Vagina (tissue), 2 donors: ENCODE data around the gene ZSCAN10. TPM values are rescaled to one million over a fixed set of nuclear protein-coding genes. Genes with fewer than 3 reads are reported as not detected.

Source experiments
- DNase-seq, 2 donors: peaks; one replicate each; pipeline ENCODE4 v3.0.0-alpha.2; 2017; ENCODE audit errors: extremely low spot score in 2 of 2
- H3K27ac ChIP-seq: fragments of 200-600 bp; sonication (generic); one replicate; pipeline ENCODE4 v1.5.1; 2019
- H3K27me3 ChIP-seq: fragments of 200-600 bp; sonication (generic); one replicate; pipeline ENCODE4 v1.5.1; 2019
- H3K36me3 ChIP-seq, 2 donors: fragments of 200-600 bp; sonication (generic); one replicate each; pipeline ENCODE4 v1.5.1; 2017 to 2019
- H3K4me1 ChIP-seq: fragments of 200-600 bp; sonication (generic); one replicate; pipeline ENCODE4 v1.5.1; 2019
- H3K4me3 ChIP-seq, 2 donors: fragments of 200-600 bp; sonication (generic); 1 replicate in 1 of 2; 2 replicates in 1 of 2; pipeline ENCODE4 v1.5.1; 2016 to 2019
- H3K9me3 ChIP-seq: fragments of 200-600 bp; sonication (generic); one replicate; pipeline ENCODE4 v1.5.1; 2019
- CTCF ChIP-seq, 3 experiments: fragments of 450-650 bp in 2 of 3; fragments of 200-600 bp in 1 of 3; sonication (generic) in 1 of 3; IDR thresholded peaks; one replicate each; pipeline ENCODE4 v1.5.1; 2017 to 2019; ENCODE audit warnings: antibody characterized with exemption in 3 of 3, mild to moderate bottlenecking in 2 of 3, moderate library complexity in 2 of 3
- POLR2A ChIP-seq, 2 donors: fragments of 450-650 bp; IDR thresholded peaks; one replicate each; pipeline ENCODE4 v1.6.1; 2017; ENCODE audit warnings: antibody characterized with exemption in 2 of 2, mild to moderate bottlenecking in 2 of 2, moderate library complexity in 2 of 2
- POLR2AphosphoS5 ChIP-seq, 2 donors: sonication (generic); formaldehyde crosslinking; IDR thresholded peaks; one replicate each; pipeline ENCODE4 v1.9.0; 2017; ENCODE audit warnings: antibody characterized with exemption in 2 of 2, mild to moderate bottlenecking in 2 of 2, low read depth in 1 of 2; ENCODE audit not compliant: insufficient read depth in 1 of 2
- intact Hi-C: fragments of 100-400 bp; cut with DNase I; formaldehyde crosslinking; loops from one replicate; pipeline ENCODE4 v1.15.1; 2023
- total RNA-seq: library from RNA; depleted of rRNA; stranded (reverse); fragments of >200 nt; gene quantifications from one replicate; pipeline ENCODE4 v1.2.3, GENCODE V29; 2016

ZSCAN10 gene
- total RNA-seq, 1 donor from 2014 or later, result not detected

DNA sequence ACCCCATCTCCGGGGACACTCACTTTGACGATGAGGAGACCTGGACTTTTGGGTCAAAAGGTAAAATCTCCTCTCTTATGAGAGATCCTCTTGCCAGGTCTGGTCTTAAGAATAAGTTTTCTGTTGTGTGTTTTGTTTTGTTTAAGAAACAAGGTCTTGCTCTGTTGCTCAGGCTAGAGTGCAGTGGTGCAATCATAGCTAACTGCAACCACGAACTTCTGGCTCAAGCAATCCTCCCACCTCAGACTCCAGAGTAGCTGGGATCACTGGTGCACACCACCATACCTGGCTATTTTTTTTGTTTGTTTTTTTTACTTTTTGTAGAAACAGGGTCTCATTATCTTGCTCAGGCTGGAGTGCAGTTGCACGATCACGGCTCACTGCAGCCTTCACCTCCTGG lies 48.6 kb downstream of the ZSCAN10 start:
- peaks cover 23% of the 10 kb centered on the region for H3K27me3 ChIP-seq

DNA sequence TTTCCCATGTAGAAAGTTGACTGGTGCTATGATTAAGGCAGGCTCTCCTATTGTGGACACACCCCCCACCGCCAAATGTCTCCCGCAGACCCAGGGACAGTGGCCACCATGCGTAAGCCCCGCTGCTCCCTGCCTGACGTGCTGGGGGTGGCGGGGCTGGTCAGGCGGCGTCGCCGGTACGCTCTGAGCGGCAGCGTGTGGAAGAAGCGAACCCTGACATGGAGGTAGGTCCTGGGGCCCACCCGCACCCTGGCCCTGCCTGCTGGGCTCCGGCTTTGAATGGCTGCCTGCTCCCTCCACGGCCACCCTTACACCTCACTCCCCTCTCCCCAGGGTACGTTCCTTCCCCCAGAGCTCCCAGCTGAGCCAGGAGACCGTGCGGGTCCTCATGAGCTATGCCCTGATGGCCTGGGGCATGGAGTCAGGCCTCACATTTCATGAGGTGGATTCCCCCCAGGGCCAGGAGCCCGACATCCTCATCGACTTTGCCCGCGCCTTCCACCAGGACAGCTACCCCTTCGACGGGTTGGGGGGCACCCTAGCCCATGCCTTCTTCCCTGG lies 49.1 kb downstream of the ZSCAN10 start:
- Histone ChIP-seq H3K27ac (no peak overlapping the region), H3K4me3 (no peak overlapping the region), H3K36me3 (no peaks in the 10 kb centered on the region), H3K4me1 (peaks cover 24% of the 10 kb centered on the region), H3K9me3 (no peaks in the 10 kb centered on the region), H3K27me3 (peaks cover 28% of the 10 kb centered on the region)
- TF ChIP-seq CTCF (IDR thresholded peaks at IDR 0.05) (no peak), POLR2A (IDR thresholded peaks at IDR 0.05) (no peak), POLR2AphosphoS5 (IDR thresholded peaks at IDR 0.05; ENCODE audit: insufficient read depth in 1 of 2, low read depth in 1 of 2) (no peak)
- intact Hi-C loops, result no loop called here
- DNase-seq, result no peak

More for the DNA sequence above, 48.6 kb downstream of the ZSCAN10 start:
- DNase-seq, result no peak
- intact Hi-C loops, result no loop called here
- no peaks in the 10 kb centered on the region for H3K9me3 ChIP-seq
- no peak for TF ChIP-seq POLR2A (IDR thresholded peaks at IDR 0.05)
- TF ChIP-seq POLR2AphosphoS5 (IDR thresholded peaks at IDR 0.05; ENCODE audit: insufficient read depth in 1 of 2, low read depth in 1 of 2), result no peak
- TF ChIP-seq CTCF (IDR thresholded peaks at IDR 0.05), result no peak
- H3K27ac ChIP-seq, result no peak overlapping the region
- peaks cover 19% of the 10 kb centered on the region for H3K4me1 ChIP-seq
- no peak overlapping the region for H3K4me3 ChIP-seq
- no peaks in the 10 kb centered on the region for H3K36me3 ChIP-seq

DNA sequence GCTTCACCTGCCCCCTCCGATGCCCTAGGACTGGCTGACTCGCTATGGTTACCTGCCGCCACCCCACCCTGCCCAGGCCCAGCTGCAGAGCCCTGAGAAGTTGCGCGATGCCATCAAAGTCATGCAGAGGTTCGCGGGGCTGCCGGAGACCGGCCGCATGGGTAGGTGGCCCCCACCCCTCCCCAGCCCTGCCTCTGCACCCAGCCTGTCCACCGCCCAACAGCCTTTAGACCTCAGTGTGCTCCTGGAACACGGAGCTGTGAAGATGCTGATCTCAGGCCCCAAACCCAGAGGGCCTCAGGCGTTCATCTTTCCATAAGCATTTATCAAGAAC lies 51.7 kb downstream of the ZSCAN10 start:
- intact Hi-C loops, result no loop called here
- Histone ChIP-seq H3K4me1 (peaks cover 26% of the 10 kb centered on the region), H3K4me3 (no peak overlapping the region), H3K27me3 (peaks cover 33% of the 10 kb centered on the region), H3K36me3 (no peaks in the 10 kb centered on the region), H3K27ac (no peak overlapping the region), H3K9me3 (no peaks in the 10 kb centered on the region)
- DNase-seq, result no peak
- no peak for TF ChIP-seq CTCF (IDR thresholded peaks at IDR 0.05)
- no peak for TF ChIP-seq POLR2AphosphoS5 (IDR thresholded peaks at IDR 0.05; ENCODE audit: insufficient read depth in 1 of 2, low read depth in 1 of 2)
- TF ChIP-seq POLR2A (IDR thresholded peaks at IDR 0.05), result no peak

DNA sequence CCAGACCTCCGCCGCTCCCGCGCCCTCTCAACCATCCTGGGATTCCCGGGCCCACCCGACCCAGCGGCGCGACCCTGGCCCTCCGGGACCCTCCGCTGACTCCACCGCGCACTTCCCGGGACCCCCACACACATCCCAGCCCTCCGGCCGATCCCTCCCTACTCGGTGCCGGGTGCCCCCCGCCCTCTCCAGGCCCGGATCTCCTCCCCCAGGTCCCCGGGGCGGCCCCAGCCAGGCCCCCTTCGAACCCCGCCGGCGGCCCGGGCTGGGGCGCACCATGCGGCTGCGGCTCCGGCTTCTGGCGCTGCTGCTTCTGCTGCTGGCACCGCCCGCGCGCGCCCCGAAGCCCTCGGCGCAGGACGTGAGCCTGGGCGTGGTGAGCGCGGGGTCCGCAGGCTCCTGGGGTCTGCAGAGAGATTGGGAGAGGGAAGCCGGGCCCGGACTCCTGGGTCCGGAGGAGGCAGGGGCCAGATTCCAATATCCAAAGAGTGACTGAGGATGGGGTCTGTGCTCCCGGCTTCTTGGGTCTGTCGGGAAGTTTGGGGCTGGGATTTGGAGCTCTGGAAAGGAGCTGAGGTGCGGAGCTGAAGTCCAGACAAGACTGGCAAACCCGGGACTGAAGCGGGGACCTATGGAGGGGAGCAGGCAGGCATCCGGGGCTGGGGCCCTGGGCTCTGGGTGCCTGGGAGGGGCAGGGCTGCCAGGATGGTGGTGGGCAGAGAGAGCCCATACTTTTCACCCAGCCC lies 52.3 kb downstream of the ZSCAN10 start:
- Histone ChIP-seq H3K4me1 (peaks cover 26% of the 10 kb centered on the region), H3K27me3 (peaks cover 33% of the 10 kb centered on the region), H3K27ac (no peak overlapping the region), H3K9me3 (no peaks in the 10 kb centered on the region), H3K4me3 (peak overlapping the region; percentile 46 to 51), H3K36me3 (no peaks in the 10 kb centered on the region)
- no peak for DNase-seq
- intact Hi-C loops, result no loop called here
- no peak for TF ChIP-seq POLR2AphosphoS5 (IDR thresholded peaks at IDR 0.05; ENCODE audit: insufficient read depth in 1 of 2, low read depth in 1 of 2)
- TF ChIP-seq POLR2A (IDR thresholded peaks at IDR 0.05), result no peak
- TF ChIP-seq CTCF (IDR thresholded peaks at IDR 0.05), result no peak
